Suprapubic skin (tissue), 4 donors: ENCODE results near the gene SVOP. TPM values are rescaled to one million over a fixed set of nuclear protein-coding genes. Genes with fewer than 3 reads are reported as not detected.

Experiments used
- DNase-seq, 2 donors: peaks; one replicate each; pipeline ENCODE4 v3.0.0-alpha.2; 2019; ENCODE audit warnings: low spot score in 2 of 2
- H3K27ac ChIP-seq: fragments of 200-600 bp; sonication (generic); one replicate; pipeline ENCODE4 v1.5.1; 2019
- H3K27me3 ChIP-seq: fragments of 200-600 bp; sonication (generic); one replicate; pipeline ENCODE4 v1.5.1; 2019
- H3K36me3 ChIP-seq: fragments of 200-600 bp; sonication (generic); one replicate; pipeline ENCODE4 v1.5.1; 2019
- H3K4me1 ChIP-seq: fragments of 200-600 bp; sonication (generic); one replicate; pipeline ENCODE4 v1.5.1; 2019
- H3K4me3 ChIP-seq: fragments of 200-600 bp; sonication (generic); one replicate; pipeline ENCODE4 v1.5.1; 2019; ENCODE audit warnings: mild to moderate bottlenecking
- H3K9me3 ChIP-seq: fragments of 200-600 bp; sonication (generic); one replicate; pipeline ENCODE4 v1.5.1; 2019
- EP300 ChIP-seq: sonication (generic); formaldehyde crosslinking; IDR thresholded peaks from one replicate; pipeline ENCODE4 v1.6.1; 2017; ENCODE audit warnings: antibody characterized with exemption
- POLR2A ChIP-seq, 2 donors: fragments of 450-650 bp; IDR thresholded peaks; one replicate each; pipeline ENCODE4 v1.6.1; 2017; ENCODE audit warnings: antibody characterized with exemption in 2 of 2, mild to moderate bottlenecking in 2 of 2, moderate library complexity in 2 of 2
- POLR2AphosphoS5 ChIP-seq, 3 donors: sonication (generic); formaldehyde crosslinking; IDR thresholded peaks; one replicate each; pipeline ENCODE4 v1.6.1; 2017; ENCODE audit warnings: antibody characterized with exemption in 3 of 3
- WGBS: methylation state at CpG from one replicate; pipeline ENCODE4 v1.1.5; 2018; 5-methylcytosine and 5-hydroxymethylcytosine counted together
- total RNA-seq, 4 donors: library from RNA; depleted of rRNA; stranded (reverse); fragments of >200 nt; gene quantifications; one replicate each; pipeline ENCODE4 v1.1.0, GENCODE V29; 2016
- TF ChIP-seq, protein P1 (sequence below), 2 donors: fragments of 200-600 bp in 1 of 2; fragments of 450-650 bp in 1 of 2; sonication (generic) in 1 of 2; IDR thresholded peaks; one replicate each; pipeline ENCODE4 v1.5.1; 2016 to 2019; ENCODE audit warnings: antibody characterized with exemption in 2 of 2, mild to moderate bottlenecking in 1 of 2, moderate library complexity in 1 of 2

The SVOP gene
- total RNA-seq, 4 donors from 2014 or later = not detected

DNA sequence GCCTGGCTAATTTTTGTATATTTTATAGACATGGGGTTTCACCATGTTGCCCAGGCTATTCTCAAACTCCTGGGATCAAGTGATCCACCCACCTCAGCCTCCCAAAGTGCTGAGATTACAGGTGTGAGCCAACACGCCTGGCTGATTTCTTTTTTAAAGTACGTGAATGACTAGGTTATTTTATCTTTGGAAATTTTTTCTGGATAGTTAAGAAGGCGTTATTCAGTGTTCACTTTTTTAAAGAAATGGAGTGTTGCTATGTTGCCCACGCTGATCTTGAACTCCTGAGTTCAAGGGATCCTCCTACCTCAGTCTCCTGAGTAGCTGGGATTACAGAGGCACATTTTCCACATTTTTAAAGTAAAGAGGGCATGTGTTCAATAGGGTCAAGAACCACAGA, 58.6 kb downstream of the SVOP start:
- H3K27me3 ChIP-seq = no peaks in the 10 kb centered on the region
- no peak overlapping the region for H3K27ac ChIP-seq
- peaks cover 16% of the 10 kb centered on the region for H3K4me1 ChIP-seq
- H3K9me3 ChIP-seq = no peaks in the 10 kb centered on the region
- DNase-seq = no peak
- H3K4me3 ChIP-seq = no peak overlapping the region
- 88% methylated on average over 4 of the region's 4 CpGs for WGBS
- no peaks in the 10 kb centered on the region for H3K36me3 ChIP-seq
- no peak for TF ChIP-seq POLR2A (IDR thresholded peaks at IDR 0.05)
- no peak for TF ChIP-seq POLR2AphosphoS5 (IDR thresholded peaks at IDR 0.05)
- TF ChIP-seq EP300 = no peak
- TF ChIP-seq, protein P1, sequence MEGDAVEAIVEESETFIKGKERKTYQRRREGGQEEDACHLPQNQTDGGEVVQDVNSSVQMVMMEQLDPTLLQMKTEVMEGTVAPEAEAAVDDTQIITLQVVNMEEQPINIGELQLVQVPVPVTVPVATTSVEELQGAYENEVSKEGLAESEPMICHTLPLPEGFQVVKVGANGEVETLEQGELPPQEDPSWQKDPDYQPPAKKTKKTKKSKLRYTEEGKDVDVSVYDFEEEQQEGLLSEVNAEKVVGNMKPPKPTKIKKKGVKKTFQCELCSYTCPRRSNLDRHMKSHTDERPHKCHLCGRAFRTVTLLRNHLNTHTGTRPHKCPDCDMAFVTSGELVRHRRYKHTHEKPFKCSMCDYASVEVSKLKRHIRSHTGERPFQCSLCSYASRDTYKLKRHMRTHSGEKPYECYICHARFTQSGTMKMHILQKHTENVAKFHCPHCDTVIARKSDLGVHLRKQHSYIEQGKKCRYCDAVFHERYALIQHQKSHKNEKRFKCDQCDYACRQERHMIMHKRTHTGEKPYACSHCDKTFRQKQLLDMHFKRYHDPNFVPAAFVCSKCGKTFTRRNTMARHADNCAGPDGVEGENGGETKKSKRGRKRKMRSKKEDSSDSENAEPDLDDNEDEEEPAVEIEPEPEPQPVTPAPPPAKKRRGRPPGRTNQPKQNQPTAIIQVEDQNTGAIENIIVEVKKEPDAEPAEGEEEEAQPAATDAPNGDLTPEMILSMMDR (IDR thresholded peaks at IDR 0.05) = no peak

DNA sequence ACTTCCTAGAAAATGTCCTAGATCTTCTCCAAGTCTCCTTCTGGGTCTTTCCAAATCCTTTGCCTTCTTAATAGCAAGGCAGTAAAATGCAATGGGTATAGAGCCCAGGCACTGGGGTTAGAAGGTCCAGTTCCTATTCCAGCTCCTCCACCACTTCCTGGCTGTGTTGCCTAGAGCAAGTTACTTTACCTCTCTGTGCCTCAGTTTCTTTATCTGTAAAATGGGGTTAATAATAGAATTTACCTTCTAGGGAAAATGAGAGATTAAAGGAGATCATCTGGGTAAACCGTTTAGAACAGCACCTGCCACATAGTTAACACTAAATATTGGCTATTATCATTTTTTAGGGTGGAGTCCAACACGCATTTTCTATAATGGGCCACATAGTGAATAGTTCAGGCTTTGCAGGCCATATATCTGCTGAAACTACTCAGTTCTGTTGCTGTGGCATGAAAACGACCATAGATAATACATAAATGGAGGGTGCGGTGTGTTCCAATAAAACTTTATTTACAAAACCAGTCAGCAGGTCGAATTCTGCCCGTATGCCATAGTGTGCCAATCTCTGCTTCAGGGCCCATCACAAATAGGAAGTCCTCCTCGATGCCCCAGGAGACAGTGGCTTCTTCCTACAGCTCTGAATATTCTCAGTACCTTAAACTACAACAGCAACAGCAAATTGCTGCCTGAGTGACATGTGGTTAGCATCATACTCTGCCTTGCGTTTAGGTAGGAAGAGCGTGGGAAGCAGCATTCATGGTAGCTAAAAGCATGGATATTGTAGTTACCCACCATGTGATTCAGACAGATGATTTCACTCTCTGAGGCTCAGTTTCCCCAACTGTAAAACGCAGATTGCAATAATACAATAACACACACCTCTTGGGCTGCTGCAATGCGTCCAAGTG, 60.9 kb downstream of the SVOP start:
- Histone ChIP-seq H3K4me3 (no peak overlapping the region), H3K36me3 (no peaks in the 10 kb centered on the region), H3K4me1 (peaks cover 8% of the 10 kb centered on the region), H3K27ac (no peak overlapping the region), H3K27me3 (no peaks in the 10 kb centered on the region), H3K9me3 (no peaks in the 10 kb centered on the region)
- TF ChIP-seq POLR2A (IDR thresholded peaks at IDR 0.05) = no peak
- TF ChIP-seq, protein P1 (IDR thresholded peaks at IDR 0.05) = no peak
- no peak for TF ChIP-seq EP300
- no peak for TF ChIP-seq POLR2AphosphoS5 (IDR thresholded peaks at IDR 0.05)
- WGBS = 81% methylated on average over 11 of the region's 11 CpGs
- no peak for DNase-seq

DNA sequence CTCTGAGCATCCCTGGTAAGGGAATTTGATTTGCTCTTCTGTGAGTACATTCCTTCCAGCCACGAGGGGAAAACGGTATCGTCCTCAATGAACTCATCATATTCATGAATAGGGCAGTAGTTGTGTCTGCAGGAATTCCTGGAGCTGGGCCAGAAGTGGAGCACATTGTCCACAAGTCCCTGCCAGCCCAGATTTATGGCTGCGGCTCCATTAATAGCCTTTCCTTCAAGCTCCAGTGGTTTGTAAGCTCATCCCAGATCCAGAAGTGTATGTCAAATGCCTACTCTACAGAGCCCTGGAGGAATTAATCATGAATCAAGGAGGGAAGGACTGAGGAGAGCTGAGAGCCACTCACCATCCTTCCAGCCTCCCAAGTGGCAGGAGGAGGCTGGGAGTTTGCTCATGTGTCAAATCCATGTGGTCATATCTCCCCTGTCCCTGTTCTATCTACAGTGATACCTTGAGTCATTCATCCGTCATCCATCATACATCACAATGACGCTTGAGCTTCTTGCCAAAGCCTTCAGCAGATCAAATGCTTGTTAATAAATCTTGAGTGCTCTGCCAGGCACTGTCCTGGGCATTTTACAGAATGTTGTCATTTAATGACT, 65.5 kb downstream of the SVOP start:
- no peaks in the 10 kb centered on the region for H3K9me3 ChIP-seq
- TF ChIP-seq, protein P1 (IDR thresholded peaks at IDR 0.05) = no peak
- no peak for TF ChIP-seq EP300
- no peak for TF ChIP-seq POLR2A (IDR thresholded peaks at IDR 0.05)
- no peak for TF ChIP-seq POLR2AphosphoS5 (IDR thresholded peaks at IDR 0.05)
- peaks cover 9% of the 10 kb centered on the region for H3K4me1 ChIP-seq
- H3K27ac ChIP-seq = no peak overlapping the region
- no peak overlapping the region for H3K4me3 ChIP-seq
- H3K27me3 ChIP-seq = no peaks in the 10 kb centered on the region
- no peaks in the 10 kb centered on the region for H3K36me3 ChIP-seq
- WGBS = 36% methylated on average over 6 of the region's 6 CpGs
- no peak for DNase-seq

DNA sequence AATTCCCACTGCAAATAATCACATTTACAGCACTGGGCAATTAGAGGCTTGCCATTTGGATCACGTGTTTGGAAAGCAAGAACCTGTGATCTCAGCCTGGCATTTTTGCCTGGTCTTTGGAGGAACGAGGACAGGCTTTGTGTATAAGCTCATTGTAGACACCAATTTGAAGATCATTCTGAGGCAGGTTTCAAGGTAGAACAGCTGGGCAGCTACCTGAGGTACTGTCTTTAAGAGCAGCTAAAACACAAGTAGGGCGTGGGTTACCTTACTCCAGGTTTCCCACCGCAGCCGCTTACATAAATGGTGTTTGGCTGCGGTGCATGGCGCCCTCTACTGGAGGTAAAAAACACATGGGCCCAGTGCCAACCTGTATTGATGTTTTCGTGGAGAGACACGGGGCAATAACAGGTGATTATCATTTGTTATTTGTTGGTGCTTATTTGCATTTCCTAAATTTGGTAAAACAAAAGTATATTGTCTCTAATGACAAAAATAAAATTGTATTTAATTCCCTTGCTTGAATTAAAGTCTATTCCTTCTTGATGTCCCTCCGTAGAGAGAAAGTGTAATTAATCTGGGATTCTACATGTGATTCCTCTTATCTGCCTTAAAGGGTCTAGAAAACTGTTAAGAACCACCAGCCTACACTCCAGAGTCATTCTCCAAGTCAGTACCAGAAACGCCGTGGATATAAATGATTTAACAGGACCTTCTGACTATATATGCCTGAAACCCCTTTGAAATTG, 69.7 kb downstream of the SVOP start:
- peaks cover 9% of the 10 kb centered on the region for H3K4me1 ChIP-seq
- no peak for TF ChIP-seq POLR2A (IDR thresholded peaks at IDR 0.05)
- TF ChIP-seq, protein P1 (IDR thresholded peaks at IDR 0.05) = peak; percentile 76 to 78
- 26% methylated on average over 12 of the region's 12 CpGs for WGBS
- H3K27ac ChIP-seq = no peak overlapping the region
- no peak overlapping the region for H3K4me3 ChIP-seq
- no peaks in the 10 kb centered on the region for H3K27me3 ChIP-seq
- peaks cover 5% of the 10 kb centered on the region for H3K9me3 ChIP-seq
- peak; percentile 82 to 87 for DNase-seq
- no peaks in the 10 kb centered on the region for H3K36me3 ChIP-seq

DNA sequence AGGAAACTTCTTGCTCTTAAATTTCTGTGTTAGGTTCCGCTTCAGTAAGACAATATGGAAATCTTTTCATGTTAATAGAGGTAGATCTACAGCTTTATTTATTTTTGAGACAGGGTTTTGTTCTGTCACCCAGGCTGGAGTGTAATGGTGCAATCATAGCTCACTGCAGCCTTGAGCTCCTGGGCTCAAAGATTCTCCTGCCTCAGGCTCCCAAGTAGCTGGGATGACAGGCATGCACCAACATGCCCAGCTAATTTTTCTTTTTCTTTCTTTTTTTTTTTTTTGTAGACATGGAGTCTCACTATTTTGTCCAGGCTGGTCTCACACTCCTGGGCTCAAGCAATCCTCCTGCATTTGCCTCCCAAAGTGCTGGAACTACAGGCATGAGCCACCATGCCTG, 70.9 kb downstream of the SVOP start:
- WGBS = 80% methylated on average over 1 of the region's 1 CpG

More for the DNA sequence above, 70.9 kb downstream of the SVOP start:
- Histone ChIP-seq H3K27ac (no peak overlapping the region), H3K9me3 (peaks cover 5% of the 10 kb centered on the region), H3K36me3 (no peaks in the 10 kb centered on the region), H3K4me3 (no peak overlapping the region), H3K27me3 (no peaks in the 10 kb centered on the region), H3K4me1 (peaks cover 9% of the 10 kb centered on the region)
- no peak for DNase-seq
- TF ChIP-seq EP300 (no peak), POLR2A (IDR thresholded peaks at IDR 0.05) (no peak), POLR2AphosphoS5 (IDR thresholded peaks at IDR 0.05) (no peak)
- TF ChIP-seq, protein P1 (IDR thresholded peaks at IDR 0.05) = no peak
